HUES64 (cell line): Measurements from ENCODE around the gene IGDCC3.

Source experiments
- H3K27ac ChIP-seq: 2 replicates; pipeline ENCODE4 v1.7.0; 2013; ENCODE audit warnings: low read depth, low read length, inconsistent platforms
- H3K27me3 ChIP-seq: 2 replicates; pipeline ENCODE4 v1.6.1; 2013; ENCODE audit warnings: mild to moderate bottlenecking, low read length; ENCODE audit not compliant: insufficient read depth
- H3K36me3 ChIP-seq: 2 replicates; pipeline ENCODE4 v1.6.1; 2013; ENCODE audit warnings: mild to moderate bottlenecking, low read length; ENCODE audit not compliant: insufficient read depth
- H3K4me1 ChIP-seq: 2 replicates; pipeline ENCODE4 v1.6.1; 2013; ENCODE audit warnings: mild to moderate bottlenecking, low read length, moderate library complexity; ENCODE audit not compliant: insufficient read depth
- H3K4me3 ChIP-seq: 2 replicates; pipeline ENCODE4 v1.5.1; 2013; ENCODE audit warnings: mild to moderate bottlenecking, low read length, moderate library complexity
- H3K9ac ChIP-seq: 2 replicates; pipeline ENCODE4 v1.6.1; 2013; ENCODE audit warnings: mild to moderate bottlenecking, low read depth, low read length
- H3K9me3 ChIP-seq: 2 replicates; pipeline ENCODE4 v1.6.1; 2013; ENCODE audit warnings: low read depth, low read length; ENCODE audit not compliant: insufficient read depth
- WGBS: fragments of 150-250, 120-280 bp; methylation state at CpG from one replicate; pipeline ENCODE4 v1.1.7; 2013; ENCODE audit warnings: missing lambda C conversion rate; 5-methylcytosine and 5-hydroxymethylcytosine counted together

Gene IGDCC3

DNA sequence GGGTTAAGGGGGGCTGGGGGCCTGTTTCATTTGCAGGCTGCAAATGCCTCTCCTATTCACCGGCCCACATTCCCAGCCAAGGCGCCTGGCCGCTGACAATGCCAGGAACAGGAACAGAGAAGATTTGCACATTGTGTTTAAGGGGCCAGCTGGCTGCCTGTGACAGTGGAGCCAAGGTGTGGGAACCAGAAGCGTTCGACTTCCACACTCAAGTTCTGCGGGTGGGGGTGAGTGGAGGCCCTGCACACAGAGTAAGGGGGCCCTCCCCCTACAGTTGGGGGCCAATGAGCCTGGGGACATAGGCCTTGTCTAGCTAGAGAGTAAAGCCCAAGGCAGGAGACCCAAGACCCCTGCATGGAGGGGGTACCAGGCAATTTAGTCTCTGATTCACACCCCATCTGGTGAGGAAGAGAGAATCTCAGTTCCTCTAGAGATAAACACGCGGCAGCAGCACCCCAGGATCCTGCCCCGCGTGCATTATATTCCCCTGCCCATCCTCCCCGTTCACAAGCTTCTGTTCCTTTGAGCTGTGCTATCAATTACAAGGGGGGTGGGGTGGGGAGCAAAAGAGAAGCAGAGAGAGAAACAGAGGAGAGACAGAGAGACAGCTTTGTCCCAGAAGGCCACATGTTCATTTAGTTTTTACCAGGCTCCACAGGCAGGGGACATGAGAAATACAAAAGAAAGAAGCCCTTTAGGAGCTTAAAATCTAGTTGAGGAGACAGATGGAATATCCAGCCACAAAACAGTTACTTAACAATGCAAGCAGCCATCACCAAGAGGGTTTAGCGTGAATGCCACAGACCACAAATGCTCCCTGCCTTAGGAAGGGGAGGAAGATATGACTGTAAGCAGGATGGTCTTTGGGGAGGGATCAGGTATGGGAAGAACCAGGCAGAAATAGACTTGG lies 9.2 kb downstream of the IGDCC3 start:
- Histone ChIP-seq H3K36me3 (peaks cover 14% of the 10 kb centered on the region), H3K9ac (peak overlapping the region; percentile 28; the same call in 1 of the 2 replicates), H3K4me3 (no peak overlapping the region), H3K4me1 (peaks cover 63% of the 10 kb centered on the region), H3K27me3 (no peaks in the 10 kb centered on the region), H3K27ac (peak overlapping the region; percentile 92), H3K9me3 (no peaks in the 10 kb centered on the region)
- WGBS, result 22% methylated on average over 11 of the region's 12 CpGs

DNA sequence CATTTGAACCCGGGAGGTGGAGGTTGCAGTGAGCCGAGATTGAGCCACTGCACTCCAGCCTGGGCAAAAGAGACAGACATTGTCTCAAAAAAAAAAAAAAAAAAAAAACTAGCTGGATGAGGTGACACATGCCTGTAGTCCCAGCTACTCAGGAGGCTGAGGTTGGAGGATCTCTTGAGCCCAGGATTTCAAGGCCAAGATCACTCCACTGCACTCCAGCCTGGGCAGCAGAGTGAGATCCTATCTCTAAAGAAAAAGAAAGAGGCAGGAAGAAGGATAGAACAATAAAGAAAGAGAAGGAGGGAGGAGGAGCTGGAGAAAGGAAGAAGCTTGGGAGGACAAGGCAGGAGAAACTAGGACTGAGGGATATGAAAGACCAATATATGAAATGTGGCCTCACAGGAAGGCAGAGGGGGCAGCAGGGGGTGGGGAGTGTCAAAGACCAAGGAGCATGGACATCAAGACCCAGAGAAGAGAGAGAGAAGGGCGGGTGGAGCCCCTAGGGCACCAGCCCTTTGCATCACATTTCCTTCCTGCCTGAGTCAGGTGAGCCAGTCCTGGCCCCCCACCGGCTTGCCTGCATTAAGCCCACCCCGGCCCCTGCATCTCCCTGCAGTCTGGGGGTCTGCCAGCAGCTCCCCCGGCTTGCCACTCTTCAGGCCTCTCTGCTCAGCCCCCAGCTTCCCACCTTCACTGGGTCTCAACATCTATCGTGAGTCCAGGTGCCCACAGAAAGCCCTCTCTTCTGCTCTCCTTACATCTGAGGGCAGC lies 11.5 kb downstream of the IGDCC3 start:
- H3K27ac ChIP-seq, result peak overlapping the region; percentile 37; the same call in 1 of the 2 replicates
- 66% methylated on average over 7 of the region's 7 CpGs for WGBS
- H3K9me3 ChIP-seq, result no peaks in the 10 kb centered on the region
- no peak overlapping the region; the same call in 1 of the 2 replicates for H3K9ac ChIP-seq
- H3K27me3 ChIP-seq, result no peaks in the 10 kb centered on the region
- H3K4me3 ChIP-seq, result no peak overlapping the region
- peaks cover 67% of the 10 kb centered on the region for H3K4me1 ChIP-seq
- H3K36me3 ChIP-seq, result no peaks in the 10 kb centered on the region; the same call in 1 of the 2 replicates

DNA sequence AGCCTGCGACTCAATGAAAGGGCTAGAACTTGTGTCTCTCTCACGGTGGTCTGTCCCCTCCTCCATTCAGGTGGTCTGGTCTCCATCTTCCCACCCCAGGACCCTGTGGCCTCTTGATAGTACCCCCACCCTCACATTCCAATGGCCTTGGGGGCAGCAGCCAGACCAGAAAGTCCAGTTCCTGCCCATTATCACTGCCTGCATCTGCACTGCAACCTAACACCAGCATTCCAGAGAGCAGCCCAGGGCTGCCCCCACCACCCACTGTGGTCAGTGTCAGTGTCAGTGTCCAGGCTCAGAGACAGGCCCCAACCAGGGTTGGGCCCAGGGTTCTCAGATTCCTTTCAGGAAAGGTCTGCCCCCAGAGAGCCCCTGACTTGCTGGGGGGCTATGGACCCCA lies 12.6 kb downstream of the IGDCC3 start:
- H3K4me3 ChIP-seq, result peak overlapping the region; percentile 28; the same call in 1 of the 2 replicates
- 64% methylated on average over 2 of the region's 2 CpGs for WGBS

DNA sequence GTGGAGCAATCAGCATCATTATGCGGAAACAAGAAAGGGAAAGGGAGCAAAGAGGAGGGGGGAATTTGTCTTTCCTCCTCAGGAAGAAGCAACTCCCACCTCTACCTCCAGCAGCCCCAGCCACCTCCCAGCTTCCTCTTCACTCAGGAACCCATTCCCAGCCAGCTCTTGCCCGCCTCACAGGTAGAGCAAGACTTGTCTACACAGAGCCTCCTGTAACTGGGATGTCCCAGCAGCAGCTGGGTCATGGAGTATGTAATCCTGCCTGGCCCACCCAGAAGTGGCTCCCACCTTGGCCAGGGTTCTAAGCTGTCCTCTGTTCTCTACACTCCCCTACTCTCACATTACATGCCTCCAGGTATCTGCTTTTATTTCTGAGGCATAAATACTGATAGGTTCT lies 14.0 kb downstream of the IGDCC3 start:
- peaks cover 55% of the 10 kb centered on the region for H3K4me1 ChIP-seq
- no peak overlapping the region for H3K9ac ChIP-seq
- H3K27ac ChIP-seq, result no peak overlapping the region
- H3K4me3 ChIP-seq, result no peak overlapping the region
- 59% methylated on average over 1 of the region's 2 CpGs for WGBS
- no peaks in the 10 kb centered on the region for H3K36me3 ChIP-seq
- no peaks in the 10 kb centered on the region for H3K9me3 ChIP-seq
- H3K27me3 ChIP-seq, result no peaks in the 10 kb centered on the region

More for the DNA sequence above, 12.6 kb downstream of the IGDCC3 start:
- no peaks in the 10 kb centered on the region for H3K9me3 ChIP-seq
- peaks cover 67% of the 10 kb centered on the region for H3K4me1 ChIP-seq
- no peaks in the 10 kb centered on the region for H3K27me3 ChIP-seq
- no peaks in the 10 kb centered on the region for H3K36me3 ChIP-seq
- peak overlapping the region; percentile 66 for H3K27ac ChIP-seq
- peak overlapping the region; percentile 29; the same call in 1 of the 2 replicates for H3K9ac ChIP-seq

- WGBS, result 94% methylated on average over 7 of the region's 7 CpGs
- Histone ChIP-seq H3K27me3 (no peaks in the 10 kb centered on the region), H3K4me3 (no peak overlapping the region), H3K36me3 (no peaks in the 10 kb centered on the region), H3K9me3 (no peaks in the 10 kb centered on the region), H3K27ac (no peak overlapping the region), H3K9ac (no peak overlapping the region), H3K4me1 (peaks cover 51% of the 10 kb centered on the region)
Observed at GRCh38 chr15:65363306-65363705, 14.5 kb downstream of the IGDCC3 start.

- H3K27ac ChIP-seq, result no peak overlapping the region
- WGBS, result 95% methylated on average over 6 of the region's 8 CpGs
- peaks cover 5% of the 10 kb centered on the region for H3K27me3 ChIP-seq
- H3K9me3 ChIP-seq, result no peaks in the 10 kb centered on the region
- no peaks in the 10 kb centered on the region for H3K36me3 ChIP-seq
- H3K4me1 ChIP-seq, result peaks cover 44% of the 10 kb centered on the region
- H3K4me3 ChIP-seq, result no peak overlapping the region
- no peak overlapping the region for H3K9ac ChIP-seq
Observed at GRCh38 chr15:65362491-65362890, 15.3 kb downstream of the IGDCC3 start.

- Histone ChIP-seq H3K9ac (no peak overlapping the region), H3K27me3 (peaks cover 11% of the 10 kb centered on the region), H3K27ac (peak overlapping the region; percentile 31; the same call in 1 of the 2 replicates), H3K36me3 (no peaks in the 10 kb centered on the region), H3K9me3 (no peaks in the 10 kb centered on the region), H3K4me3 (no peak overlapping the region), H3K4me1 (peaks cover 43% of the 10 kb centered on the region)
- WGBS, result 91% methylated on average over 31 of the region's 32 CpGs
Observed at GRCh38 chr15:65361708-65362459, 15.9 kb downstream of the IGDCC3 start.

- Histone ChIP-seq H3K27me3 (peaks cover 21% of the 10 kb centered on the region), H3K27ac (no peak overlapping the region), H3K9ac (no peak overlapping the region), H3K36me3 (no peaks in the 10 kb centered on the region), H3K9me3 (no peaks in the 10 kb centered on the region), H3K4me3 (no peak overlapping the region), H3K4me1 (peaks cover 35% of the 10 kb centered on the region)
- WGBS, result 100% methylated on average over 1 of the region's 1 CpG
Observed at GRCh38 chr15:65360506-65360905, 17.3 kb downstream of the IGDCC3 start.

GRCh38 chr15:65355988-65356353 lies 21.8 kb downstream of the IGDCC3 start:
- Histone ChIP-seq H3K9me3 (peaks cover 15% of the 10 kb centered on the region; the same call in 1 of the 2 replicates), H3K4me1 (peaks cover 11% of the 10 kb centered on the region; the same call in 1 of the 2 replicates), H3K36me3 (no peaks in the 10 kb centered on the region; the same call in 1 of the 2 replicates), H3K27ac (peak overlapping the region; percentile 53; the same call in 1 of the 2 replicates), H3K4me3 (peak overlapping the region; percentile 51), H3K9ac (peak overlapping the region; percentile 55), H3K27me3 (peaks cover 33% of the 10 kb centered on the region)
- 2% methylated on average over 17 of the region's 17 CpGs for WGBS

DNA sequence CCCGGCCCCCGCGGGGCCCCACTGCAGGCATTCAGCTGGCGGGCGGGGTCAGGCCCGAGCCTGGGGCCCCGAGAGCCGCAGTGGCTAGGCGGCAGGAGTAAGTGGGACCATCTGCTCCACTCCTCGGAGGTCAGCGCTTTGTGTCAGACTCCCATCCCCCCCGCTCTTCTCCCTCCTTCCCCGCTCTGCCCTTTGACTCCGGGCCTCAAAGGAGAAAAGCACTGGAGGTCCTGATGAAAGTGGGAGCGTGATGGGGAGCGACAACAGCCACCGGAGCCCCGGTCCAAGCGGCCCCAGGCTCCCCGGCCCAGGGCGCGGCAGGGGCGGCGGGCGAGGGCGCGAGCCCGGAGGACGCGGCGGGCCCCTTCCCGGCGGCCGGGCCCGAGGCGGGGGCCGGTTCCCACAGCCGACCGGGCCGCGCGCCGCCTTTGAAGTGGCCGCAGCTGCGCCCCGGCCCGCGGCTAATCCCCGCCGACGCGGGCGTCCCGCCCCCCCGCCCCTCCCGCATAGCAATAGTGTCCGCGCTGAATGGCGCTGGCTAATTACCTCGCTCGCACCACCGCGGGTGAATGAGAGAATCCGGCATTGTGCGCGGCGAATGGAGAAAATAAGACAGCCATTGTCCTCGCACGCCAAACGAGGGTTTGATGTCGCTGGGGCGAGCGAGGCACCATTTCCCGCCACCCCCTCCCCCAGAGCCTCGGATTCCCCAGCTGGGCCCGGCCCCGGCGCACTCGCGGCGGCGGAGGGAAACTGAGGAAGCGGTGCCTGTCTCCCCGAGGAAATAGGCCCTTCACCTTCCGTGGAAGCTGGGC lies 22.4 kb downstream of the IGDCC3 start:
- peak overlapping the region; percentile 70 for H3K9ac ChIP-seq
- WGBS, result 1% methylated on average over 84 of the region's 85 CpGs
- H3K4me3 ChIP-seq, result peak overlapping the region; percentile 51
- H3K36me3 ChIP-seq, result no peaks in the 10 kb centered on the region; the same call in 1 of the 2 replicates
- H3K27me3 ChIP-seq, result peaks cover 33% of the 10 kb centered on the region
- H3K4me1 ChIP-seq, result peaks cover 11% of the 10 kb centered on the region; the same call in 1 of the 2 replicates
- H3K9me3 ChIP-seq, result peaks cover 15% of the 10 kb centered on the region; the same call in 1 of the 2 replicates
- H3K27ac ChIP-seq, result peak overlapping the region; percentile 68; the same call in 1 of the 2 replicates
